Measurements from ENCODE around the gene WDFY1.
"Not testable (repeated sequence)": the region's sequence is repeated elsewhere in the genome, so short reads cannot be mapped to it uniquely, and the experiment has no call there.

Gene WDFY1

GRCh38 chr2:223894968-223895367, 50.2 kb downstream of the WDFY1 start:
- no peak for DNase-seq

- DNase-seq, result no peak
Observed at GRCh38 chr2:223894009-223894408, 51.1 kb downstream of the WDFY1 start.

GRCh38 chr2:223890721-223891120, 54.4 kb downstream of the WDFY1 start:
- no peak for DNase-seq

- DNase-seq, result no peak
Observed at GRCh38 chr2:223889229-223889628, 55.9 kb downstream of the WDFY1 start.

GRCh38 chr2:223888251-223888650, 56.9 kb downstream of the WDFY1 start:
- DNase-seq, result no peak

GRCh38 chr2:223887127-223887526, 58.0 kb downstream of the WDFY1 start:
- DNase-seq, result no peak

GRCh38 chr2:223886726-223887125, 58.4 kb downstream of the WDFY1 start:
- DNase-seq, result no peak

- DNase-seq, result no peak
Observed at GRCh38 chr2:223884399-223884798, 60.7 kb downstream of the WDFY1 start.

GRCh38 chr2:223882715-223883114, 62.4 kb downstream of the WDFY1 start:
- no peak for DNase-seq

- no peak for DNase-seq
Observed at GRCh38 chr2:223880796-223881195, 64.3 kb downstream of the WDFY1 start.

GRCh38 chr2:223877721-223878410, 67.3 kb downstream of the WDFY1 start:
- DNase-seq, result no peak

- DNase-seq, result no peak
Observed at GRCh38 chr2:223873672-223874071, 71.5 kb downstream of the WDFY1 start.

- not testable (repeated sequence) for DNase-seq
Observed at GRCh38 chr2:223872772-223873171, 72.4 kb downstream of the WDFY1 start.

GRCh38 chr2:223871661-223872060, 73.5 kb downstream of the WDFY1 start:
- not testable (repeated sequence) for DNase-seq

GRCh38 chr2:223870840-223871611, 74.1 kb downstream of the WDFY1 start:
- DNase-seq, result no peak

GRCh38 chr2:223868005-223868404, 77.1 kb downstream of the WDFY1 start:
- DNase-seq, result no peak

GRCh38 chr2:223865907-223866508, 79.1 kb downstream of the WDFY1 start:
- no peak for DNase-seq

GRCh38 chr2:223865124-223865523, 80.0 kb downstream of the WDFY1 start:
- DNase-seq, result no peak

- no peak for DNase-seq
Observed at GRCh38 chr2:223863491-223863890, 81.6 kb downstream of the WDFY1 start.

- no peak for DNase-seq
Observed at GRCh38 chr2:223860809-223861738, 84.1 kb downstream of the WDFY1 start.

GRCh38 chr2:223859070-223859469, 86.1 kb downstream of the WDFY1 start:
- DNase-seq, result no peak

GRCh38 chr2:223856584-223856983, 88.6 kb downstream of the WDFY1 start:
- no peak for DNase-seq

- no peak for DNase-seq
Observed at GRCh38 chr2:223856021-223856420, 89.1 kb downstream of the WDFY1 start.
